Right cardiac atrium (tissue), 5 donors: ENCODE data around the gene UNC13B. TPM values are rescaled to one million over a fixed set of nuclear protein-coding genes. Genes with fewer than 3 reads are reported as not detected.
"Not testable (repeated sequence)": the region's sequence is repeated elsewhere in the genome, so short reads cannot be mapped to it uniquely, and the experiment has no call there.

Experiments
- ATAC-seq, 2 donors: fragments of 200-7000 bp; cut with Tn5 transposase; one replicate each; pipeline versions ENCODE4 v1.8.0 to v1.9.1; 2020; ENCODE audit warnings: moderate library complexity in 2 of 2, mild to moderate bottlenecking in 1 of 2
- DNase-seq, 3 donors: peaks; one replicate each; pipeline ENCODE4 v3.0.0-alpha.2; 2020
- H3K27ac ChIP-seq: one replicate; pipeline ENCODE4 v1.5.1; 2013; ENCODE audit warnings: mild to moderate bottlenecking, low read length, control low read depth, moderate library complexity
- H3K27me3 ChIP-seq: one replicate; pipeline ENCODE4 v1.6.1; 2013; ENCODE audit not compliant: control insufficient read depth, insufficient read depth
- H3K4me1 ChIP-seq: one replicate; pipeline ENCODE4 v1.6.1; 2013; ENCODE audit warnings: low read length; ENCODE audit not compliant: control insufficient read depth, insufficient read depth
- H3K4me3 ChIP-seq: one replicate; pipeline ENCODE4 v1.5.1; 2013; ENCODE audit warnings: low read length, control low read depth
- H3K9me3 ChIP-seq: one replicate; pipeline ENCODE4 v1.6.1; 2013; ENCODE audit warnings: low read length; ENCODE audit not compliant: control insufficient read depth
- whole genome bisulfite sequencing: extraction: QIAGEN DNeasy Blood & Tissue Kit; methylation state at CpG from one replicate; pipeline ENCODE4 v1.1.7; 2013; 5-methylcytosine and 5-hydroxymethylcytosine counted together
- intact Hi-C, 4 donors: fragments of 100-400 bp; cut with DNase I; formaldehyde crosslinking; loops; one replicate each; pipeline versions ENCODE4 v1.11.0 to v1.14.0; 2022 to 2023
- polyA plus RNA-seq: library from polyadenylated mRNA; stranded (reverse); fragments of 200-250 nt; gene quantifications from one replicate; pipeline ENCODE4 v1.2.3, GENCODE V29; 2013
- total RNA-seq, 4 donors: library from RNA; stranded (reverse); fragmentation: NEBNext Ultra II Directional; extraction: Animal tissue kit (Norgen Biotek cat#: 25700); gene quantifications; one replicate each; pipeline ENCODE4 v1.2.1, GENCODE V29; 2021
- donor health status: healthy with polysubstance abuse.
- donor health status: DM: no; HTN: yes; CAD: no.
- donor health status: DM: no; HTN: no; CAD: no.
- donor health status: DM: no; HTN: yes; CAD: no; lungs with severe emphysema.
- donor health status: DM: yes; HTN: yes; CAD: no.

UNC13B gene
- total and polyA plus RNA-seq, 5 donors: 8.8 to 23.4 (median 21.0) TPM

DNA sequence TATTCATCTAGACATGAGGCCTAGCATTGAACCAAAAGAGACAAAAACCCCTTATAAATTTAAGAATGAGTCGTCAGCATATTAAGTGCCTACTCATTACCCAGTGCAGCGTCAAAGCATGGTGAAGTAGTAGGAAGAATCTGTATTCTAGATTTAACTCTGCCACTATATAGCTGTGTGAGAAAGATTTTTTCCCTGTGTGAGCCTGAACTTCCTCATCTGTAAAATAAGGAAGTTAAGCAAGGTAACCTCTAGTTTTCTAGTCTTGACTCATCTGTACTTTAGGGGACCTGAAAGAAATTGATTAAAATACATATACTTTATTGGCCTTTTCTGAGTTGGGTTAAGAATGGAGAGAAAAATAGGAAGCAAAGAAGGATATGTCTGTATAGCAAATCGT is 246.0 kb downstream of the UNC13B start:
- H3K27ac ChIP-seq: no peak overlapping the region
- DNase-seq (no peak), ATAC-seq (no peak)
- no peaks in the 10 kb centered on the region for H3K27me3 ChIP-seq
- 82% methylated on average over 3 of the region's 3 CpGs for WGBS
- no peak overlapping the region for H3K4me3 ChIP-seq
- intact Hi-C loops: no loop called here
- H3K4me1 ChIP-seq: no peaks in the 10 kb centered on the region
- no peaks in the 10 kb centered on the region for H3K9me3 ChIP-seq

DNA sequence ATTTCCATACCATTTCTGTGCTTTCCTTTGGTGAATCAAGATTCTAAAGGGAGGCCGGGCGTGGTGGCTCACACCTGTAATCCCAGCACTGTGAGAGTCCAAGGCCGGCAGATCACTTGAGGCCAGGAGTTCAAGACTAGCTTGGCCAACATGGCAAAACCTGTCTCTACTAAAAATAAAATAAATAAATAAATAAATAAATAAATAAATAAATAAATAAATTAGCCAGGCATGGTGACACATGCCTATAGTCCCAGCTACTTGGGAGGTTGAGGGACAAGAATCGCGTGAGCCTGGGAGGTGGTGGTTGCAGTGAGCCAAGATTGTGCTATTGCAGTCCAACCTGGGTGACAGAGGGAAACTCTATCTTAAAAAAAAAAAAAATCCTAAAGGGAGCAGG is 247.6 kb downstream of the UNC13B start:
- 94% methylated on average over 5 of the region's 5 CpGs for WGBS
- H3K4me3 ChIP-seq, H3K27ac ChIP-seq, intact Hi-C loops, H3K4me1 ChIP-seq, DNase-seq, ATAC-seq, H3K27me3 ChIP-seq, H3K9me3 ChIP-seq: not testable (repeated sequence)

DNA sequence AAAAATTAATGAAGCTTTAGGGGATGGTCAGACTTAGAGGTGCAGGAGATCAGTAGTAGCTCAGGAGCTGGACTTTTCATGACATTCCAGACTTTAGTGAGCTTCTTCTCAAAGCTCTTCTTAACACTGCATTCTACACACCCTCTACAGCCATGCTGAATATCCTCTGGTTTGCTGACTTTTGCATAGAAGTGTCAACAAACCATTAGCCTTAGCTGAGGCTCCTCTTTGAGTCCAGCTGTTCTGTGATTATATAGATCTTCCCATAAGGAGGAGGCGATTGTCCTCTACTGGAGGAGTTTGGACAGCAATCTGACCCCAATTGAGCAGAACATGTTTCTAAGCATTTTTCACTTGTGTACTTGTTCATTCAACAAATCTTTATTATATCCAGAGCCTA is 253.1 kb downstream of the UNC13B start:
- DNase-seq (no peak), ATAC-seq (no peak)
- WGBS: 77% methylated on average over 1 of the region's 1 CpG
- Histone ChIP-seq H3K4me1 (no peaks in the 10 kb centered on the region), H3K4me3 (no peak overlapping the region), H3K27ac (no peak overlapping the region), H3K9me3 (no peaks in the 10 kb centered on the region), H3K27me3 (no peaks in the 10 kb centered on the region)
- intact Hi-C loops: no loop called here

DNA sequence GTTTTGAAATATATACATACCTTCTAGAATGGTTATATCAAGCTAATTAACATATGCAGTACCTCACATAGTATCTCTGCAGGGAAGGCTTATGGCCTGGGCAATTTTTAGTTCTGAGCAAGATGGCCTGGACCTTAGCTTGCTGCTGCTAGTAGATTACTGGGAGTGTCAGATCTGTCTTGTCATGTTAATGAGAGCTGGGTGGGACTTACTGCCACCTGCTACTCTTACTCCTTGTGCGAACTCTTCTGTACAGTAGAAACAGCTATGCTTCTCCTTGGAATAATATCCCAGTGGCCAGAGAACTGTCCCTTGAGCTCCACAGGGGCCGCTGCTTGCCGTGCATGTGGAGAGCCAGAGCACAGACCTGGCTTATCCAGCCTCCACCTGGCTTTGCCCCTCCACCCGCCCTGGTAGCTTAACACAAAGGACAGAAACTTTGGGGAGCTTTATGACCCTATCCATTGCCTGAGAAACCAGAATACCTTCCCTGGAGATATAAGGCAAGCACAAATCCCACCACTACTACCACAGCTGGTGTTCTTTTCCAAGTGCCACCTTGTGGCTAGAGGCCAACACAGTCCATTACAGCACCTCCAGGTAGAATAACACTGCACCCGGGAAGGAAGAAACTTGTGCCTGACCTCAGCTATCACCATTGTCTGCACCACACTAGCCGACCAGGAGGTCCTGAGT is 253.7 kb downstream of the UNC13B start:
- intact Hi-C loops: no loop called here
- DNase-seq (no peak), ATAC-seq (no peak)
- Histone ChIP-seq H3K4me1 (no peaks in the 10 kb centered on the region), H3K9me3 (no peaks in the 10 kb centered on the region), H3K4me3 (no peak overlapping the region), H3K27ac (no peak overlapping the region), H3K27me3 (no peaks in the 10 kb centered on the region)
- 73% methylated on average over 6 of the region's 6 CpGs for WGBS

DNA sequence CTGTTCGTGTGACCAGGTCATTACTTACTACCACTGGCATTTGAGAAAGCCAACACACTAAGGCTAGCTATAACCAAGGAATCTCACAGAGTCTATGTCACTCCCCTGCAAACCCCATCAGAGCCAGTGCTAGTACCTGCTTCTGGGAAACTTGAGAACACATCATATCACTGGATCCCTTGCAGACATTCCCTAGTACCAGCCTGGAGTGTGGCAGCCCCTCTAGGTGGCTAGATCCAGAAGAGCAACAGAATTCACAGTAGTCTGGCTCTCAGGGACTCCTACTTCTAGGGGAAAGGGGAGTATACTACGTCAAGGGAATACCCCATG is 254.3 kb downstream of the UNC13B start:
- Histone ChIP-seq H3K4me1 (no peaks in the 10 kb centered on the region), H3K27me3 (no peaks in the 10 kb centered on the region), H3K27ac (no peak overlapping the region), H3K4me3 (no peak overlapping the region), H3K9me3 (no peaks in the 10 kb centered on the region)
- ATAC-seq (no peak), DNase-seq (no peak)
- intact Hi-C loops: no loop called here
- whole genome bisulfite sequencing: 72% methylated on average over 2 of the region's 2 CpGs

DNA sequence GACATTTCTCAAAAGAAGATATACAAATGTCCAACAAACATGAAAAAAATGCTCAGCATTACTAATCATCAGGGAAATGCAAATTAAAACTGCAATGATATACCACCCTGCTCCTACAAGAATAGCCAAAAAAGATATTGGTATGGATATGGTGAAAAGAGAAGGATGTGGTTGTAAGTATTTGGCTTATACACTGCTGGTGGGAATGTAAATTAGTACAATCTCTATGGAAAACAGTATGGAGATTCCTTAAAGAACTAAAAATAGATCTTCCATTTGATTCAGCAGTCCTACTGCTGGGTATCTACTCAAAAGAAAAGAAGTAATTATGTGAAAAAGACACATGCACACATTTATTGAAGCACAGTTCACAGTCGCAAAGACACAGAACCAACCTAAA is 260.5 kb downstream of the UNC13B start:
- H3K4me1 ChIP-seq: no peaks in the 10 kb centered on the region
- no peaks in the 10 kb centered on the region for H3K9me3 ChIP-seq
- ATAC-seq (no peak), DNase-seq (no peak)
- no peak overlapping the region for H3K27ac ChIP-seq
- no peak overlapping the region for H3K4me3 ChIP-seq
- 92% methylated on average over 1 of the region's 1 CpG for WGBS
- no peaks in the 10 kb centered on the region for H3K27me3 ChIP-seq
- intact Hi-C loops: no loop called here

DNA sequence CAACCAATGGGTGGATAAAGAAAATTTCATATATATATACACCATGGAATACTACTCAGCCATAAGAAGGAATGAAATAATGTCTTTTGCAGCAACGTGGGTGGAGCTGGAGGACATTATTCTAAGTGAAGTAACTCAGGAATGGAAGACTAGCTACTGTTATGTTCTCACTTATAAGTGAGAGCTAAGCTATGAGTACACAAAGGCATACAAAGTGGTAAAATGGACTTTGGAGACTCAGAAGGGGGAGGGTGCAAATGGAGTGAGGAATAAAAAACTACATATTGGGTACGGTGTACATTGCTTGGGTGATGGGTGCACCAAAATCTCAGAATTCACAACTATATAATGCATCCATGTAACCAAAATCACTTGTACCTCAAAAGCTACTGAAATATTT is 260.9 kb downstream of the UNC13B start:
- intact Hi-C loops: no loop called here
- ATAC-seq (no peak), DNase-seq (no peak)
- H3K27me3 ChIP-seq: no peaks in the 10 kb centered on the region
- no peaks in the 10 kb centered on the region for H3K4me1 ChIP-seq
- H3K4me3 ChIP-seq: no peak overlapping the region
- no peak overlapping the region for H3K27ac ChIP-seq
- no peaks in the 10 kb centered on the region for H3K9me3 ChIP-seq
- WGBS: 71% methylated on average over 2 of the region's 2 CpGs

DNA sequence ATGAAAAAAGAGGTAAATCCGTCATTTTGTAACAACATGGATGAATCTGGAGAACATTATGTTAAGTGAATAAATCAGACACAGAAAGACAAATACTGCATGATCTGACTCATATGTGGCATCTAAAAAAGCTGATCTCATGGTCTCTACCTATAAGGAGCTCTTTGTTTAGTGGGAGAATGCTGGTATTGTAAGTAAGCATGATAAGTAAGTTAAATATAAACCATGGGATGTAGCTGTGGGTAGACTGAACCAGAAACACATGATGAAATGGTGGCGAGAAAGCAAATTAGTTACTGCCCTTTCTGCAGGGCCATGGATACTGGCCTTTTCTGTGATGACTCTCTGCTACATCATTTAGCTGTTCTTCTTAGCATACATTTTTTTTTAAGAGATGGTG is 261.7 kb downstream of the UNC13B start:
- no peak overlapping the region for H3K27ac ChIP-seq
- 87% methylated on average over 2 of the region's 2 CpGs for WGBS
- H3K27me3 ChIP-seq: no peaks in the 10 kb centered on the region
- no peaks in the 10 kb centered on the region for H3K4me1 ChIP-seq
- no peak for ATAC-seq
- DNase-seq: no peak
- no peak overlapping the region for H3K4me3 ChIP-seq
- intact Hi-C loops: no loop called here
- H3K9me3 ChIP-seq: no peaks in the 10 kb centered on the region

DNA sequence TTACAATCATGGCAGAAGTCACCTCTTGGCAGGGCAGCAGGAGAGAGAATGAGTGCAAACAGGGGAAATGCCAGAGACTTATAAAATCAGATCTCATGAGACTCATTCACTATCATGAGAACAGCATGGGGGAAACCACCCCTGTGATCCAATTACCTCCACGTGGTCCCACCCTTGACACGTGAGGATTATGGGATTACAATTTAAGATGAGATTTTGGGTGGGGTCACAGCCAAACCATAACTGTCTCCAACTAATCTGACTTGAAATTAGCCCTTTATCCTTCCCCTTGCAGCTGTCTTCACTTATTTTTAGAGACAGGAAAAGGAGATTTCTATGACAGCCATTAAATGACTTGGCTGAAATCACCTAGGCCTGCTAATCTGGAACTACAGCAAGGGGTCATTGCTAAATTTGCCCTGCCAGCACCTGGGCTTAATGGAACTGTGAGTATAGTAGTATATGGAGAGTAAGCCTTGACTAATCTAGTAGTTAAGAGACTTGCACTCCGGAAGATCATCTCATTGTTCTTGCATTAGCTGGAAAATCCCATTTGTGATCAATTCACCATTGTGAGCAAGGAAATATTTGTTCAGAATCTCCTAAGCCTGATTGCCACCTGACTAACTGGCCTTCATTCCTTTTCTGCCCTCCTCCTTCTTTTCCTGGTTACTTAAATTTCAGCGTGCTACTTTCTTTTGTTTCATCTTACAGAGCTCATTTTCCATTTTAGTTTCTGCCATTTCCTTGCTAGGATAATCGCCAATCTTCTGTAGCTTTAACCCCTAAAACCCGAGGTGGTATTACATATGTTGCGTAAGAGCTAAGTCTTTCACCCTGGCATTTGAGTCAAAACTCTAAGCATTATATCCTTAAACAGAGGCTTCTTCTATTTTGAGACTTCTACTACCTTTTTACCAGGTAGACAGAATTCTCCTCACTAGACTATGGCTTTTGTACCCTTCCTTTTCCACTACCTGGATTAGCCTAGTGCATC is 262.8 kb downstream of the UNC13B start:
- Histone ChIP-seq H3K27ac (no peak overlapping the region), H3K4me3 (no peak overlapping the region), H3K4me1 (no peaks in the 10 kb centered on the region), H3K9me3 (no peaks in the 10 kb centered on the region), H3K27me3 (no peaks in the 10 kb centered on the region)
- intact Hi-C loops: no loop called here
- no peak for ATAC-seq
- WGBS: 64% methylated on average over 7 of the region's 7 CpGs
- no peak for DNase-seq

DNA sequence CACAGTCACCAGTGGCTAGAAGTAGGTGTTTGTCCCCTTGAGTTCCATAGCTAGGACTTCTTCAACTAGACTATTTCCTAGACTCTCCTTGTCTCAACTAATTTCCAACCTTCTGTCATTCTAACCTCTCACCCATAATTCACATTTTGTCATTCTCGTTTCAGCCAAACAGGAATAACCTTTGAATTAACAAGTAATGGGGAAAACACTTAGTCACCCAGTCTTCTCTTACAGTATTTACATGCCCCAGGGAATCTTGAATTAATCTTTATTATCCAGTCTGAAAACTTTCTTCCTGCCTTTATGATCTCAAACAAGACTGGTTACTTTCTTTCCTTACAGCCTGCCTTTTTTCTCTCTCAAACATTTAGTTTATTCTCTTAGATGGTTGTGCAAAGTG is 264.8 kb downstream of the UNC13B start:
- H3K4me3 ChIP-seq: no peak overlapping the region
- WGBS: 79% methylated on average over 1 of the region's 1 CpG
- ATAC-seq (no peak), DNase-seq (no peak)
- no peaks in the 10 kb centered on the region for H3K9me3 ChIP-seq
- no peaks in the 10 kb centered on the region for H3K4me1 ChIP-seq
- intact Hi-C loops: no loop called here
- no peaks in the 10 kb centered on the region for H3K27me3 ChIP-seq
- H3K27ac ChIP-seq: no peak overlapping the region

DNA sequence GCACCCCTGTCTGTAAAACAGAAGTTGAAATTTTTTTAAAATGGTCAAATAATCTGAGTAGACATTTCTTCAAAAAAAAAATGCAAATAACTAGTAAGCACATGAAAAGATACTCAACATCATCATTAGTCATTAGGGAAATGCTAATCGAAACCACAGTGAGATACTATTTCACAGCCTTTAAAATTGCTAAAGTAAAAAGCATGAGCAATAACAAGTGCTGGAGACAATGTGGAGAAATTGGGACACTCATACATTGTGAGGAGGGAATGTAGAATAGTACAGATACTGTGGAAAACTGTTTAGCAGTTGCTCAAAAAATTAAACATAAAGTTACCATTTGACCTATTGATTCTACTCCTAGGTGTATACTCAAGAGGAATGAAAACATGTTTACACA is 269.7 kb downstream of the UNC13B start:
- 90% methylated on average over 1 of the region's 1 CpG for WGBS
- no peaks in the 10 kb centered on the region for H3K9me3 ChIP-seq
- H3K4me1 ChIP-seq: no peaks in the 10 kb centered on the region
- ATAC-seq (no peak), DNase-seq (no peak)
- H3K27ac ChIP-seq: no peak overlapping the region
- intact Hi-C loops: no loop called here
- H3K4me3 ChIP-seq: no peak overlapping the region
- no peaks in the 10 kb centered on the region for H3K27me3 ChIP-seq
